Spleen (tissue), 11 donors: ENCODE data around the gene ARHGAP25. TPM values are rescaled to one million over a fixed set of nuclear protein-coding genes. Genes with fewer than 3 reads are reported as not detected.

Source experiments
- DNase-seq: peaks from one replicate; pipeline ENCODE4 v3.0.0-alpha.2; 2020
- H3K27ac ChIP-seq, 8 donors: fragments of 200-600 bp; sonication (generic) in 7 of 8; 1 replicate in 4 of 8; 2 replicates in 4 of 8; pipeline versions ENCODE4 v1.5.0 to v1.8.0; 2016 to 2021; ENCODE audit warnings: inconsistent platforms in 4 of 8, mild to moderate bottlenecking in 4 of 8, moderate library complexity in 1 of 8
- H3K27me3 ChIP-seq, 7 donors: fragments of 200-600 bp; sonication (generic) in 6 of 7; replicated peaks in 1 of 7; 1 replicate in 4 of 7; 2 replicates in 3 of 7; pipeline versions ENCODE4 v1.5.0 to v1.8.0; 2016 to 2021; ENCODE audit warnings: inconsistent platforms in 3 of 7, mild to moderate bottlenecking in 1 of 7
- H3K36me3 ChIP-seq, 6 donors: fragments of 200-600 bp; sonication (generic) in 5 of 6; 1 replicate in 4 of 6; 2 replicates in 2 of 6; pipeline versions ENCODE4 v1.5.0 to v1.8.0; 2016 to 2021; ENCODE audit warnings: inconsistent platforms in 2 of 6
- H3K4me1 ChIP-seq, 6 donors: fragments of 200-600 bp; sonication (generic) in 5 of 6; 1 replicate in 3 of 6; 2 replicates in 3 of 6; pipeline versions ENCODE4 v1.5.0 to v1.8.0; 2016 to 2021; ENCODE audit warnings: inconsistent platforms in 3 of 6
- H3K4me3 ChIP-seq, 8 donors: fragments of 200-600 bp; sonication (generic) in 7 of 8; 1 replicate in 4 of 8; 2 replicates in 4 of 8; pipeline versions ENCODE4 v1.5.0 to v1.8.0; 2016 to 2021; ENCODE audit warnings: inconsistent platforms in 4 of 8, mild to moderate bottlenecking in 4 of 8, moderate library complexity in 2 of 8
- H3K9me3 ChIP-seq, 8 donors: fragments of 200-600 bp; sonication (generic) in 7 of 8; 1 replicate in 4 of 8; 2 replicates in 4 of 8; pipeline versions ENCODE4 v1.5.0 to v1.8.0; 2016 to 2021; ENCODE audit warnings: inconsistent platforms in 4 of 8
- CTCF ChIP-seq, 11 experiments: fragments of 200-600 bp in 7 of 11; fragments of 450-650 bp in 4 of 11; sonication (generic) in 4 of 11; IDR thresholded peaks in 8 of 11; conservative IDR thresholded peaks in 3 of 11; 1 replicate in 7 of 11; 2 replicates in 4 of 11; pipeline versions ENCODE4 v1.4.0 to v1.8.0; 2016 to 2021; ENCODE audit warnings: antibody characterized with exemption in 11 of 11, inconsistent platforms in 4 of 11, mild to moderate bottlenecking in 1 of 11
- POLR2A ChIP-seq, 3 donors: fragments of 450-650 bp; IDR thresholded peaks; one replicate each; pipeline ENCODE4 v1.5.1; 2017; ENCODE audit warnings: antibody characterized with exemption in 3 of 3, mild to moderate bottlenecking in 1 of 3
- POLR2AphosphoS5 ChIP-seq, 3 donors: sonication (generic); formaldehyde crosslinking; IDR thresholded peaks; one replicate each; pipeline ENCODE4 v1.5.1; 2017; ENCODE audit warnings: antibody characterized with exemption in 3 of 3
- WGBS, 5 donors: extraction: QIAGEN DNeasy Blood & Tissue Kit in 3 of 5; methylation state at CpG; one replicate each; pipeline versions ENCODE4 v1.1.5 to v1.1.7; 2013 to 2018; 5-methylcytosine and 5-hydroxymethylcytosine counted together
- intact Hi-C: fragments of 100-400 bp; cut with DNase I; formaldehyde crosslinking; loops from one replicate; pipeline ENCODE4 v1.15.0; 2023; ENCODE audit warnings: low total_unique reads
- polyA plus RNA-seq, 3 donors: library from polyadenylated mRNA; stranded (reverse); fragments of 200-250 nt; gene quantifications; one replicate each; pipeline ENCODE4 v1.2.1, GENCODE V29; 2013
- total RNA-seq, 7 donors: library from RNA; depleted of rRNA in 3 of 7; stranded (reverse); fragments of >200 nt in 3 of 7; fragmentation: NEBNext Ultra II Directional in 4 of 7; extraction: Animal tissue kit (Norgen Biotek cat#: 25700) in 4 of 7; gene quantifications; one replicate each; pipeline versions ENCODE4 v1.1.0 to v1.2.1, GENCODE V29; 2016 to 2021
- donor health status: healthy with polysubstance abuse.
- donor health status: DM: no; HTN: no; CAD: no; lungs with moderate emphysema.
- donor health status: DM: no; HTN: no; CAD: no.
- donor health status: Bipolar disorder and iron deficiency.
- donor health status: healthy.
- donor health status: DM: no; HTN: no; CAD: no.
- donor health status: DM: yes; HTN: yes; CAD: no.

The ARHGAP25 gene
- total and polyA plus RNA-seq, 10 donors, result 72.0 to 173 (median 130) TPM

DNA sequence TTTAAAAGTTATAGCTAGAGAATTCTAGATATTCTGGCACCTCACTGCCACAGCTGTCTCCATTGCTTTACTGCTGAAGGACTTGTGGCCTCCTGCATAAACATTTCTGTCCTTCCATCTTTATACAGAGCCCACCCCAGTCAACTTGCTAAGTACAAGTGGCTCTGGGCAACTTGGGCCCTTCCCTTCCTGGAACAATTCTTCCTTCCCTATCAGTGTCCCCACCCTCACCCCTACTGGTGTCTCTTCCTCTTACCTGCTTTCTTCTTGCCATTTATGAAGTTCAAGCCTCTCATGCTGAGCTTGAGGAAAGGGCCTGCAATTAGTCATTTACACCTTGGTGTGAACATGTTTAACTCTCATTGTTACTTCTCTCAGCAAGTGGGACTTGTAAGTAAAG, 45.0 kb downstream of the ARHGAP25 start:
- TF ChIP-seq CTCF (IDR thresholded peaks at IDR 0.05 in 8 of 11, conservative IDR thresholded peaks at IDR 0.05 in 3 of 11), result no peak
- no peak for TF ChIP-seq POLR2A (IDR thresholded peaks at IDR 0.05)
- TF ChIP-seq POLR2AphosphoS5 (IDR thresholded peaks at IDR 0.05), result no peak
- no peaks in the 10 kb centered on the region for H3K9me3 ChIP-seq
- peaks cover 78 to 100% (median 99%) of the 10 kb centered on the region in 6 donors for H3K4me1 ChIP-seq
- peak overlapping the region in 2 of 8 donors; percentile 60 to 79 for H3K4me3 ChIP-seq
- H3K27me3 ChIP-seq, result no peaks in the 10 kb centered on the region
- H3K27ac ChIP-seq, result peak overlapping the region in 7 of 8 donors; percentile 48 to 98 (median 87)
- no peak for DNase-seq
- intact Hi-C loops, result loop anchor here (10.0 kb wide), 1 partner anchor 45 kb away; no protein-coding TSS in a partner anchor
- peaks cover 3 to 95% (median 37%) of the 10 kb centered on the region in 6 donors for H3K36me3 ChIP-seq

DNA sequence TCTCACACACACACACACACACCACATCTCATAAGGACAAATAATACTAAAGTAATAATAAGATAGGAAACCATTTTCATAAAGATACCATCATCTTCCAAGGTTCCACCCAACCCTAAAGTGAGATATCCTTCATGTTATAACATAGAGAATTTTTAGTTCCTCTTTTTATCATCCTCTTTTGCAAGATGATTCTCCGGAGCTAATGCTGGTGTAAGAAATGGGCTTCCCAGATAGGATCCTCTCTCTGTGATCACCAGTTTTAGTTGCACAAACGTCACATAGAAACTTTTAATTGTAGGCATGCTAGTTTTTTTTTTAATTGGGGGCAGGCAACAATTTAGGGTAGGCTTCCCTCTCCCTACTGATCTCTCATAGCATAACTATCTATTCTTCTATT, 49.6 kb downstream of the ARHGAP25 start:
- Histone ChIP-seq H3K27me3 (no peaks in the 10 kb centered on the region), H3K36me3 (peaks cover 3 to 100% (median 76%) of the 10 kb centered on the region in 6 donors), H3K27ac (peak overlapping the region; percentile 1 to 98 (median 81)), H3K4me3 (peak overlapping the region in 1 of 8 donors; percentile 31), H3K9me3 (no peaks in the 10 kb centered on the region), H3K4me1 (peaks cover 73 to 100% (median 97%) of the 10 kb centered on the region in 6 donors)
- TF ChIP-seq POLR2A (IDR thresholded peaks at IDR 0.05) (no peak), CTCF (IDR thresholded peaks at IDR 0.05 in 8 of 11, conservative IDR thresholded peaks at IDR 0.05 in 3 of 11) (no peak), POLR2AphosphoS5 (IDR thresholded peaks at IDR 0.05) (no peak)
- WGBS, 5 donors, result 27 to 51% (median 32%) methylated on average over 2 of the region's 2 CpGs
- intact Hi-C loops, result no loop called here
- no peak for DNase-seq

- no peak for DNase-seq
Observed at GRCh38 chr2:68784915-68785314, 50.3 kb downstream of the ARHGAP25 start.

GRCh38 chr2:68787356-68787755, 52.7 kb downstream of the ARHGAP25 start:
- 49 to 63% (median 60%) methylated on average over 4 of the region's 4 CpGs for WGBS, 5 donors
- Histone ChIP-seq H3K4me1 (peaks cover 64 to 100% (median 94%) of the 10 kb centered on the region in 6 donors), H3K27me3 (no peaks in the 10 kb centered on the region), H3K9me3 (no peaks in the 10 kb centered on the region), H3K36me3 (peaks cover 0 to 100% (median 87%) of the 10 kb centered on the region in 6 donors), H3K27ac (peak overlapping the region; percentile 27 to 98 (median 72)), H3K4me3 (no peak overlapping the region)
- TF ChIP-seq POLR2AphosphoS5 (IDR thresholded peaks at IDR 0.05), result peak in 1 of 3 donors; percentile 28
- no peak for TF ChIP-seq POLR2A (IDR thresholded peaks at IDR 0.05)
- intact Hi-C loops, result no loop called here
- no peak for DNase-seq

More at GRCh38 chr2:68784915-68785314, 50.3 kb downstream of the ARHGAP25 start:
- intact Hi-C loops, result no loop called here
- peaks cover 69 to 100% (median 94%) of the 10 kb centered on the region in 6 donors for H3K4me1 ChIP-seq
- H3K36me3 ChIP-seq, result peaks cover 3 to 100% (median 84%) of the 10 kb centered on the region in 6 donors
- TF ChIP-seq CTCF (IDR thresholded peaks at IDR 0.05 in 8 of 11, conservative IDR thresholded peaks at IDR 0.05 in 3 of 11), result no peak
- TF ChIP-seq POLR2AphosphoS5 (IDR thresholded peaks at IDR 0.05), result peak in 1 of 3 donors; percentile 54
- no peaks in the 10 kb centered on the region for H3K27me3 ChIP-seq
- 46 to 77% (median 57%) methylated on average over 1 of the region's 1 CpG for WGBS, 5 donors
- peak overlapping the region; percentile 1 to 98 (median 81) for H3K27ac ChIP-seq
- H3K9me3 ChIP-seq, result no peaks in the 10 kb centered on the region
- peak overlapping the region in 1 of 8 donors; percentile 31 for H3K4me3 ChIP-seq
